Neural cell (in vitro differentiated cells): Measurements from ENCODE around the gene MED8. TPM values are rescaled to one million over a fixed set of nuclear protein-coding genes. Genes with fewer than 3 reads are reported as not detected.

ENCODE experiments used
- H2AFZ ChIP-seq: fragments of 200-600, 300-800 bp; sonication (generic), shearing (Covaris generic); 2 replicates; pipeline ENCODE4 v1.6.0; 2014; ENCODE audit warnings: low read depth, mild to moderate bottlenecking, antibody characterized with exemption, low read length, moderate library complexity
- H3F3A ChIP-seq: fragments of 200-600 bp; shearing (Covaris generic); 2 replicates; pipeline ENCODE4 v1.6.1; 2016; ENCODE audit warnings: mild to moderate bottlenecking, moderate library complexity, mixed read lengths, antibody characterized with exemption, low read length; ENCODE audit not compliant: insufficient read depth, poor library complexity, severe bottlenecking
- H3K27ac ChIP-seq: fragments of 200-600, 300-800 bp; sonication (generic), shearing (Covaris generic); 2 replicates; pipeline ENCODE4 v1.5.1; 2014; ENCODE audit warnings: mild to moderate bottlenecking, low read length, moderate library complexity
- H3K27me3 ChIP-seq: fragments of 300-800, 200-600 bp; sonication (generic), shearing (Covaris generic); 2 replicates; pipeline ENCODE4 v1.6.0; 2014; ENCODE audit warnings: mild to moderate bottlenecking, low read depth, low read length, moderate library complexity; ENCODE audit not compliant: insufficient read depth
- H3K36me3 ChIP-seq: fragments of 300-800, 200-600 bp; sonication (generic), shearing (Covaris generic); 2 replicates; pipeline ENCODE4 v1.5.1; 2014; ENCODE audit warnings: mild to moderate bottlenecking, antibody characterized with exemption, low read length, moderate library complexity; ENCODE audit not compliant: insufficient read depth
- H3K4me2 ChIP-seq: fragments of 300-800, 200-600 bp; sonication (generic), shearing (Covaris generic); 2 replicates; pipeline ENCODE4 v1.6.0; 2014; ENCODE audit warnings: mild to moderate bottlenecking, low read length
- H3K4me3 ChIP-seq: fragments of 300-800, 200-600 bp; sonication (generic), shearing (Covaris generic); 2 replicates; pipeline ENCODE4 v1.5.1; 2014; ENCODE audit warnings: mild to moderate bottlenecking, low read length, moderate library complexity
- H3K79me2 ChIP-seq: fragments of 200-600 bp; shearing (Covaris generic); replicated peaks from 2 replicates; pipeline ENCODE4 v1.6.0; 2014; ENCODE audit warnings: mild to moderate bottlenecking, low read length, moderate library complexity; ENCODE audit not compliant: insufficient read depth
- H3K9ac ChIP-seq: fragments of 300-800, 200-600 bp; sonication (generic), shearing (Covaris generic); 2 replicates; pipeline ENCODE4 v1.6.1; 2016; ENCODE audit warnings: mild to moderate bottlenecking, low read length, mixed read lengths
- H3K9me2 ChIP-seq: fragments of 200-600 bp; shearing (Covaris generic); 2 replicates; pipeline ENCODE4 v1.6.1; 2016; ENCODE audit warnings: mild to moderate bottlenecking, low read length, mixed read lengths; ENCODE audit not compliant: insufficient read depth
- H3K9me3 ChIP-seq: fragments of 200-600, 300-800 bp; sonication (generic), shearing (Covaris generic); 2 replicates; pipeline ENCODE4 v1.6.1; 2016; ENCODE audit warnings: mild to moderate bottlenecking, mixed run types, low read length, moderate library complexity, mixed read lengths
- H4K20me1 ChIP-seq: fragments of 200-600 bp; shearing (Covaris generic); 2 replicates; pipeline ENCODE4 v1.6.1; 2016; ENCODE audit warnings: mild to moderate bottlenecking, mixed run types; ENCODE audit not compliant: insufficient read depth
- CTCF ChIP-seq: fragments of 450-650 bp; IDR thresholded peaks from 2 replicates; pipeline ENCODE4 v1.5.1; 2014; ENCODE audit warnings: antibody characterized with exemption, mild to moderate bottlenecking, moderate library complexity; ENCODE audit not compliant: poor library complexity, severe bottlenecking
- EP300 ChIP-seq: fragments of 450-650 bp; conservative IDR thresholded peaks from 2 replicates; pipeline ENCODE4 v1.6.1; 2014; ENCODE audit warnings: antibody characterized with exemption, mild to moderate bottlenecking, moderate library complexity; ENCODE audit not compliant: poor library complexity, severe bottlenecking
- EZH2 ChIP-seq: fragments of 200-600, 300-800 bp; shearing (Covaris generic), sonication (generic); IDR thresholded peaks from 2 replicates; pipeline ENCODE4 v1.6.1; 2014; ENCODE audit warnings: antibody characterized with exemption, low read length, borderline replicate concordance, mild to moderate bottlenecking; ENCODE audit not compliant: insufficient read depth, poor library complexity, severe bottlenecking
- MXI1 ChIP-seq: fragments of 450-650 bp; conservative IDR thresholded peaks from 2 replicates; pipeline ENCODE4 v1.6.1; 2014; ENCODE audit warnings: antibody characterized with exemption, mild to moderate bottlenecking; ENCODE audit not compliant: poor library complexity, severe bottlenecking
- POLR2AphosphoS5 ChIP-seq: IDR thresholded peaks from 2 replicates; pipeline ENCODE4 v1.6.1; 2012
- RAD21 ChIP-seq: fragments of 450-650 bp; conservative IDR thresholded peaks from 2 replicates; pipeline ENCODE4 v1.6.1; 2014; ENCODE audit warnings: antibody characterized with exemption, mild to moderate bottlenecking, moderate library complexity
- REST ChIP-seq: IDR thresholded peaks from 2 replicates; pipeline ENCODE4 v1.6.1; 2012; ENCODE audit warnings: borderline replicate concordance
- SMC3 ChIP-seq: fragments of 450-650 bp; conservative IDR thresholded peaks from 2 replicates; pipeline ENCODE4 v1.6.1; 2014; ENCODE audit warnings: antibody characterized with exemption, mild to moderate bottlenecking, moderate library complexity; ENCODE audit not compliant: poor library complexity
- TAF1 ChIP-seq: IDR thresholded peaks from 2 replicates; pipeline ENCODE4 v1.6.1; 2012; ENCODE audit warnings: low read depth
- polyA plus RNA-seq: library from polyadenylated mRNA; depleted of rRNA; stranded (reverse); fragments of >200 nt; gene quantifications from 2 replicates; pipeline ENCODE4 v1.2.3, GENCODE V29; 2014

The MED8 gene
- polyA plus RNA-seq, 1 donor from 2014 or later, result 59.2 TPM

GRCh38 chr1:43363283-43363934 lies 26.2 kb downstream of the MED8 start:
- Histone ChIP-seq H3K27me3 (no peaks in the 10 kb centered on the region), H3K36me3 (no peaks in the 10 kb centered on the region), H3F3A (no peaks in the 10 kb centered on the region), H4K20me1 (no peaks in the 10 kb centered on the region), H3K4me3 (no peak overlapping the region), H3K79me2 (peaks cover 6% of the 10 kb centered on the region), H3K9me2 (no peaks in the 10 kb centered on the region), H3K9ac (no peak overlapping the region), H3K9me3 (no peaks in the 10 kb centered on the region), H2AFZ (no peak overlapping the region), H3K27ac (no peak overlapping the region), H3K4me2 (no peak overlapping the region)
- TF ChIP-seq RAD21 (no peak), MXI1 (no peak), POLR2AphosphoS5 (no peak), REST (no peak), SMC3 (no peak), EZH2 (no peak), CTCF (no peak), EP300 (no peak), TAF1 (no peak)

- H3K9ac ChIP-seq, result no peak overlapping the region
- H3K9me2 ChIP-seq, result no peaks in the 10 kb centered on the region
- no peak overlapping the region for H3K4me2 ChIP-seq
- no peaks in the 10 kb centered on the region for H4K20me1 ChIP-seq
- H3K79me2 ChIP-seq, result peaks cover 6% of the 10 kb centered on the region
- TF ChIP-seq REST (no peak), RAD21 (no peak), MXI1 (no peak), SMC3 (no peak), POLR2AphosphoS5 (no peak), EZH2 (no peak), EP300 (no peak), CTCF (no peak), TAF1 (no peak)
- H3K27ac ChIP-seq, result no peak overlapping the region
- no peak overlapping the region for H2AFZ ChIP-seq
- no peaks in the 10 kb centered on the region for H3K36me3 ChIP-seq
- no peaks in the 10 kb centered on the region for H3F3A ChIP-seq
- H3K9me3 ChIP-seq, result no peaks in the 10 kb centered on the region
- no peaks in the 10 kb centered on the region for H3K27me3 ChIP-seq
- H3K4me3 ChIP-seq, result no peak overlapping the region
Measured at GRCh38 chr1:43360616-43361015, 29.0 kb downstream of the MED8 start.
